ENCODE data around the gene RIMBP2.

Gene RIMBP2

DNA sequence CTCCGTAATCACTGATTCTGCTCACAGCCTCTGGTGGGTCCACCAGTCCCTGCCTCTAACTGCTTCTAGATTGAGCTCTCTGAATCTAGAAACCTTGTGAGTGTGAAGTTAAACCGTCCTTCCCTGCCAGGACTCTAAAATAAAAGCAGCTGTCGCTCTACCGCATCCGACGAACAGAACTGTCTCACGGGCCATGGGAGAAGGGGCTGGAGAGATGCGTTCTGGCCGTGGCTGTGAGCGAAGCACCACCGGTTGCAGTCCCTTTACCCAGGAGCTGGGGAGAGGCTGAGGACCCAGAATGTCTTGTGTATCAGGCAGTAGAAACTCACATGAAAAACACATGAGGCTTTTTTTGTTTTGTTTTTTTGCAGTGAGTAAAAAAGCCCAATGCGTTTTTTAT, 218.8 kb downstream of the RIMBP2 start:
- no peak for DNase-seq

DNA sequence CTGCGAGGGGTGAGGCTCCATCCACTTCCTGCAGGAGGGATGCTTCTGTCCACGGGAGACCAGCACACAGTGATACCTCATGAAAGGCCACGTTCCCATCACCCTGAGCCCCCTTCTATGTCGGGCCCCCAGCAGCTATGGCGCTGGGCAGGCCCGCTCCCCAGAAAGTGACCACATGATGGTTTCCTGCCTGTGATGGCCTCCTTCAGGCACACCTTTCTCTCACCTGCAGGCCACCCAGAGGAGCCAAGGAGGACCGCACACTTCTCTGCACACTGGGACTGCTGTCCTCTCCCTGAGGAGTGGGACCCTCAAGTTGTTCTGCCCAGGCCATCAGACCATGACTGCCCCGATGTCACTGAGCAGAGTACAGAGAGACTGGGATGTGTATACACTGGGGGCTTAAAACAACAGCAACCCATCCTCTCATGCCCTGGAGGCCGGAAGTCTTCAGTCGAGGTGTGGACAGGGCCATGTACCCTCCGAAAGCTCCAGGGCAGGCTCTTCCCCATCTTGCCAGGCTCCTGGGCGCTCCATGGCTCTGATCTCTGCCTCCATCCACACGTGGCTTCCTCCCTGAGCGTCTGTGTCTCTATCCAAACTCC, 219.5 kb downstream of the RIMBP2 start:
- DNase-seq: no peak

DNA sequence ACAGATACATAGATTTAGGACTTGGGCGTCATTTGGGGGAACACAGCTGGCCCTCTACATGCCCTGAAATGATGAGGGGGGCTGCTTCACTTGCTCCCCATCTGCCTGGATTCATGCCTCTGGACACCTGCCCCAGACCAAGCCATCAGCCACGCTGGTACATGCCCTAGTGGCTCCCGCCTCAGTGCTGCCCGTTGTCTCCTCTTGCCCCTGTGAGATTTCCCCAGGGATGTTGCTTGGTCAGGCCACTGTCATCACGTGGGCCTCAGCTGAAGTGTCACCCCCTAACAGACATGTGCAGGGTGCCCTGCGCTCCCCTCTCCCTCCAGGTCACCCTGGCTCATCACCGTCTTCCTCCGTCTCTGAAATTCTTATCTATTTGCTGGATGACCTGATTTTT, 220.9 kb downstream of the RIMBP2 start:
- DNase-seq: no peak

DNA sequence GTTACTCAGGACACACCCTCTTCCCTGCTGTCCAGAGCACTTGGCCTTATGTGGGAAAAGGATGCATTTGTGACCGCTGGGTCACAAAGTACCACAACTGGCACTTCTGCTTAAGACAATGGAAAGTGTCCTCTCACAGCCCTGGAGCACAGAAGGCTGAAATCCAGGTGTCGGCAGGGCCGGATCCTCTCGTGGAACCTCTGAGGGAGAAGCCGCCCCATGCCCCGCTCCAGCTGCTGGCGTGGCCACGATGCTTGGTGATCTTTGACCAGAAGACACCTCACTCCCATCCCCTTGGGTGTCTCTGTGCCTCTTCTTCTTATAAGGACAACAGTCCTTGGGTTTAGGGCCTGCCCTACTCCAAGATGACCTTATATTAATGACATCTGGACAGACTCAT, 221.4 kb downstream of the RIMBP2 start:
- DNase-seq: no peak

DNA sequence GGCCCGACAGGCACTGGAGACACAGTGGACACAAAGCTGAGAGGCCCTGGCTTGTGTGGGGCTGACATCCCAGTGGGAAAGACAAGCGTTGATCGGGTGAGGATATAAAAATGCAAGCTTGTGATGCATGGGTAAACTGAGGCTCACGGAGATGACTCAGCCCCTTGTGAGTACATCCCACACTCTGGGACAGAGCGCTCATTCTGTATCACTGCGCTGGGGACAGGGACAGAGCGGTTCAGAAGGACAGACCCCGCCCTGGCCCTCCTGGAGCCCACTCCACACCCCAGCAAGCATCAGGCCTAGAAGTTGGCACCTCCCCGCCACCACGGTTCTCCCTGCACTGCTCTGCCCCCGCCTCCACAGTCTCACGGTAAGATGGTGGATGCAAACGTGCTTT, 222.1 kb downstream of the RIMBP2 start:
- no peak for DNase-seq

DNA sequence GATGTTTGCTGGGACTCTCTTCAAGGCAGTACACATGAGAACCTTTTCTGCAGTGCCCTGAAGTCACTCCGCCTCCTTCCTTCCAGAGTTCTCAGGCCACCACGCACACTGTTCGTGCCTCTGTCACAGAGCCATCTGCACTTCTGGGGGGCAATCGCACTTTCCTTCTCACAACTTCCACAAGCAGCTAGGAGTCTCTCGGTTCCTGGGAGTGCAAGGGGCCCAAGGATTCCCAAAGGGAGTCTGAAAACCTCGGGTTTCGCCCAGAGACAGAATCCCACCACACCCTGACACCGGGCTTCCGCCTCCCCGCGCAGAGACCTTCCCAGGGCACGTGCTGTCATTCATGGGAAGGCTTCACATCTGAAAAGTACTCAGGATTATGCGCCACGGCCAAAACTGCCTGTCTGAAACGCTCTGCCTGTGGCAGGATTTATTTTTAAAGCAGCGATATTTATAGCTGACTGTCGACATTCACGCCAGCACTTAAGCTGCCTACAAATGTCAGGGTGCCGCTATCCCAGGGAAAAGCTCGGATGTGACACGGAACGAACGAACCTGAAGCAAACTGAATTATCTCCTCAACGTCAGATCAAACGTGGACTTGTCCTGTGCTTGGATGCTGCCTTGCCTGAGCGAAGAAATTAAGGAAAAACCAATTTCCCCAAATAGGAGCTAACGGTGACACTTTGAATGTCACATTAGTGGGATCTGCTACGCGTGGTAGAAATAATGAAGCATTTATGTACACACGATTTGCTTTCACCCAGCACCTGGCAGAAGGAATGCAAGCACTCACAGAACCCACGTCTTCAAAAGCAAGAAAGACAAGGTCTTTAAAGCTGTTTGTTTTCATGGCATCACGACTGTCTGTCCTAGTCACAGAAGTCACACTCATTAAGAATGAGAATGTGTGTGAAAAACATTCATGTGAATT, 224.4 kb downstream of the RIMBP2 start:
- DNase-seq: no peak

DNA sequence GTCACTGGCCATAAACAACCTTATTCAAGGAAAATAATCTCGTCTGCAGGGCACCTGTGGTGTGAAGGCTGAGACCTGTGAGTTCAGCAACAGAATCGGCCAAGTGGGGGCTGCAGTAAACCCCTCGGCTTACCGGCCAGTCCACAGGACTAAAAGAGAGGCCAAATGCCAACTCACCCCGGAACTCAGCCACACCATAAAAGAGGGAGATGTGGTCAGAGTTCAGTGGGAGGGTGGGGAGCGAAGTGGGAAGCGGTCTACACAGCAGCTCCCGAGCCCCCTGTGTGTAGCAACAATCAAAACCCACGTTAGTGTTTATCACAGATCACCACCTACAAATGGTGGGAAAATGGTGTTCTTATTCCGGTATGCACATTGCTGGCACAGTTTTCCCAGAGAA, 225.4 kb downstream of the RIMBP2 start:
- DNase-seq: no peak

DNA sequence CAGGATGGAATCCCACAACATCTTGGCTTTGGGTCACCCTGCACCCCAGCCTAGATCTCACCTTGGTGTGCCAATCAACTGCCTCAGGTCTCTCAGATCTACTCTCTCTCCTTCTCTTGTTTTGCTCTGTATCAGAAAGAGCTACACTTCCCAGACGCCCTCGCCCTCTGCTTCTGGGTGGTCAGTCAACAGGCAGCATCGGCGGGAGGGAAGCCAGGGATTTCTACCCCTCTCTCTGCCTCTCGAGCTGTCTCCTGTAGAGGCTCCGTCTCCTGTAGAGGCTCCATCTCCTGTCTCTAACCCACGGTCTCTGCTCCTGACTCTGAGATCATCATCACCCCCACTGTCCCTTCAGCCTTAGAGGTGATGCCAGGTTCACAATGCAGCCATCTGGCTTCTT, 226.8 kb downstream of the RIMBP2 start:
- no peak for DNase-seq

DNA sequence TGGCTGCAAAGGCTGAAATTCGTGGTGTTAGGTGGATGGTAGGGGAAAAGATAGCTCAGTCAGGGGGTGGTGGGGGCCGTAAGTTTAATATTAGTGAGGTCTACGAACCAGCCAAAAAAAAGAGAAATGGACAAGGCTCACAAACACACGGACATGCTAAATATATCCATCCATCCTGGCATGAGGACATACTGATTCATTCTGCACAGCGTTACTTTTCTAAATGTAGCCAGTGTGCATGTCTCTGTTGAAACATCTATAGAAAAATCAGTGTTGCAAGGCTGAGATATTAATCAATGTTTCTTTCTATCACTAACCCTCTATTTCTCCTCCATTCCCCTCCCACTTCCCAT, 227.8 kb downstream of the RIMBP2 start:
- DNase-seq: no peak

DNA sequence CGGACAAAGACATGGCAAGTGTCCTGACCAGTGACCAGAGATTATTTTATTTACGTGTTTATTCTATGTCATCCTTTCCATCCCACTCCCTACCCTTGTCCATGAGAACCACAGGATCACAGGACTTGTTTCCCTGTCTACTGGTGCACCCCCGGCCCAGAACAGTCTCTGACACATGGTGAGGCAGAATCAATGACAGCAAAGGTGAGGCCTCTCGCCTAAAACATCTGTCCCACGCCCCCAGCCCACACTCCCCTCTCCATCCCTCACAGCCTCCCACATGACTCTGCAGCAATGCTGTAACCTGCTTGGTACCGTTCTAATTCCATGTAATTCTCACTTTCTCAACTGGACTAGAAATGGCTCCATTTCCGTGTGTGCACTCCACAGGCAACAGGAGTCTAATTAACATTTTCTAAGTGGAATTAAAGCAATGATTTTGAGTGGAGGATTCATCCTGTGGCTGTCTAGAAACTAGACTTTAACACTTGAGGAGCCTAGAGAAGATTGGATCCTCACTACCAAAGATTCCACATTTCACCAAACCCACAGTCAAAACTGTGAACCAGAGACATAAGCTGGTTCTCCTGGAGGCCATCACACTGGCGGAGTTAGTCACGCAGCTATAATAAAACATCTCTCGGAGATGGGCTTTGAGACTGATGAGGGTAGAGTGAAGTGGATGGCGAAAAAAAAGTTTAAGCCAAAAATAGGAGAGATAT, 228.3 kb downstream of the RIMBP2 start:
- DNase-seq: no peak

DNA sequence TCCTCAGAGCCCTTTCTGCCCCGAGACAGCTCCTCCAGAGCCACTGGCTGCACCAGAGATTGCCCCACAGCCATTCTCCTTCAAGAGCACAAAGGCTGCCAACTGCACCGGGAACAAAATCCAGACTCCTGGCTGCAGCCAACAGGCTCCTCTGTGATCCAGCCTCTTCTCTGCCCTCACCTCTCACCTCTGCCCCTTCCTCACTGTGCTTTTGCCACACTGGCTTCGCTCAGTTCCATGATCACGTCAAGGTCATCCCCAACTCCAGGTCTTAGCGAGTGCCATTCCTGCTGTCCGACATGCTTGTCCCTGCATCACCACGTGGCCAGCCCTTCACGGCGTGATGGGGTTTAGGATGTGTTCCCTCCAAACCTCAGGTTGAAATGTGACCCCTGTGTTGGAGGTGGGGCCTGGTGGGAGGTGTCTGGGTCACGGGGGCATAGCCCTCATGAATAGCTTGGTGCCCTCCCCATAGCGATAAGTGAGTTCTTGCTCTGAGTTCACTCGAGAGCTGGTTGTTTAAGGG, 229.1 kb downstream of the RIMBP2 start:
- no peak for DNase-seq

DNA sequence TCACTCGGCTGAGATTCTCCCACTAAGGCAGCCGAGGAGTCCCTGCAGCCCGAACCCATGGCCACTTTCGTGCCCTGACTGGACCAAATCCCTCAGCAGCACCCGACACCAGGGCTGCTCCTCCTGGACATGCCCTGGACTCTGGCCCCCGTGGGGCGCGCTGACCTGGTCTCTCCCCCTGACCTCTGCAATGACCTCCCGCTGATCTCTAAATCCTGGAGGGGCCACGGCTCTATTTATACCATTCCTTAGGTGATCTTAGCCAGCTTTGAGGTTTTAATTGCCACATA, 230.0 kb downstream of the RIMBP2 start:
- no peak for DNase-seq

DNA sequence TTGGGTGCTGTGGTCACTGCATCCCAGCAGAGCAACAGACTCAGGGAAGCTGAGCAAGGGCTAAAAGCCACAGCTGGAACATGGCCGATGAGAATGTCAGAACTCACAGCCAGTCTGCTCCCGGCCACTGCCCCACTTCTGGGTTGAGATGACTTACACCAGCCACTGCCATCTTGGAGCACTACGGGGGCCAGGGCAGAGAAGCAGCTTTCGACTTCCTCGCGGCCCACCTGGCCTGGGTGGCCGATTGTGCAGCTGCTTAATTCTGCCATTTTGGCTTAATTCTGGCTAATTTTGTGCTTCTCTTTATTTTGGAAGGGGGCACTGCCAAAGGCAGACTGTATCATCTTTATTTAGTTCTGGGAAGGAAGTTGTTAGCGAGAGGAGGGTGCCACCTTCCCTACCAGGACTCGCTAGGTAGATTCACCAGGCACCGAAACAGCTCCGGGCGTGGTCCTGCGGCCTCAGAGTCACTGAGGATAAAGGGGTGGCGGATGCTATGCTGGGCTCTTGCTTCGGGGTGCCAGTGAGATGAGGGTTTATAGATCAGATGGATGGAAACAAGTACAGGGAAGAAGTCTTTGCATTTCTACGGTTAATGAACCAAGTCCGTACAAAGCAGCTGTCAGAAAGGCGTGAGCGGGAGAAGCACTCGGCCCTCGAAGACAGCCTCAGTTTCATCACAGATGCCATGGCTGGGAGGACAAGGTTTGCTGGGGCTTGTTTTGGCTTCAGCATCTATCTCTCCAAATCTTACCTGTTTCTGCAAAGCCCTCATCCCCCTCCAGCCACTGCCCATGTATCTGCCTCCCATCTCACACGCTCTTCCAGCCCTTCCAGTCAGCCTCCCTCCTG, 230.6 kb downstream of the RIMBP2 start:
- DNase-seq: no peak

DNA sequence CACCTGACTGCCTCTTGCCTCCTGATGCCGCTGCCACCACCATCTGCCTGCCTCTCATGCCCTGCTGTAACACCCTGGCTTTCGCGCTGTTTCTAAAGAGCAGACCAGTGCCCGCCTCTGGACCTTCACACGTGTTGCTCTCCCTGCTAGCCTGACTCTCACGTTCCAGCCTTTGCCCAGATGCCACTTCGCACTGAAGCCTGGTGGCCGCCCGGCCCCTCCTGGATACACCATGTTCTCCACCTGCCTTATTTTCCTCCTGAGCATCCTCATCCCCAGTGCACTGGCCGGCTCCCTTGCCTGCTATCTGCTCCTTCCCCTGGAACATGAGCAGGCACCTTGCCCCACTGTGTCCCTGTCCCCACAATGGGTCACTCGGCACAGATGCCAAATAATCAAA, 231.9 kb downstream of the RIMBP2 start:
- DNase-seq: no peak

DNA sequence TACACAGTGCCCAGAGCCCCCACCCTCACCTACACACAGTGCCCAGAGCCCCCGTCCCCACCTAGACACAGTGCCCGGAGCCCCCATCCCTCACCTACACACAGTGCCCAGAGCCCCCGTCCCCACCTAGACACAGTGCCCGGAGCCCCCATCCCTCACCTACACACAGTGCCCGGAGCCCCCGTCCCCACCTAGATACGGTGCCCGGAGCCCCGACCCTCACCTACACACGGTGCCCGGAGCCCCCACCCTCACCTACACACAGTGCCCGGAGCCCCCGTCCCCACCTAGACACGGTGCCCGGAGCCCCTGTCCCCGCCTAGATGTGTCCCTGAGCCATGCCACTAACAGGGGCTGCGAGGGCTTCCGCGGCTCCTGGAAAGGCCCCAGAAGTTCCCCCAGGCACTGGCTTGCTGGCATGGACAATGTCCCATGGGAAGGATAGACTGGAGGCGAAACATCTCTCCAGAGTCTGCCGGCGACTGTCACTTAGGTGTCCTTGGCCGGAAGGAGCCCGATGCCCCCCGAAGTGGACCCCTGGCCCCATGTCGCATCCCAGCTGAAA, 232.4 kb downstream of the RIMBP2 start:
- no peak for DNase-seq

DNA sequence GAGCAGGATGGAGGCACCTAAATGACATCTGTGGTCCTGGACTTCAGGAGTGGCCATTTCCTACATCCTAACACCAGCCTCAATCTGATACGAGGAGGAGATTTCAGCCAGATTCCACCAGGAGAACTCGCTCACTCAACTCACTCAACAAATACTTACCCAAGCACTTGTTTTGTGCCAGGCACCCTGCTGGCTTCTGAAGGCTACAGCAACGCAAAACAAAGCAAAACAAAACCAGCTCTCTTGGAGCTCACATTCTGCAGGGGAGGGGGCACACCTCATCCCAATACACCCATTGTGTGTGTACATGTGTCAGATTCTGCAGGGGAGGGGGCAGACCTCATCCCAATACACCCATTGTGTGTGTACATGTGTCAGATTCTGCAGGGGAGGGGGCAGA, 233.7 kb downstream of the RIMBP2 start:
- DNase-seq: no peak

DNA sequence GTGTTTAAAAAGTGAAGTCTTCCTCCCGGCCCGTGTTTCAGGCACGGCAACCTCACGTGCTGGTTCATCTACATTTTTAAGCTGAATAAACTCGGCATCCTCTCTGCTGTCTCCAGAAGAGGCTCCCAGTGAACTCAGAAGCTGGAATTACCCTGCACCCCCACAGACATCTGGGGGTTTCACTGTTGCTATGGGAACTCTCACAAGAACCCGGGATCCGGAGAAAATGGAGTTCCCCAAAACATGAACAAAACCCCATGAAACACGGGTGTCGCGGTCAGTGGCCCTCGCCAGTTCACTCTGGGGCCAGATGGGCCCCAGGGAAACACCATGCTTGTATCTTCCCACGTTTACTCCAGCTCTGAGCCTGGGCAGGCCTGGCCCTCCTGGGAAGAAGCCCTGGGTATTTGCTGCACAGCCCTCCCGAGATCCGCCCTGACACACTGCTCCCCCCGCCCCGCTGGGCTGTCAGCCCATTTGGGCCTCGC, 234.7 kb downstream of the RIMBP2 start:
- no peak for DNase-seq

DNA sequence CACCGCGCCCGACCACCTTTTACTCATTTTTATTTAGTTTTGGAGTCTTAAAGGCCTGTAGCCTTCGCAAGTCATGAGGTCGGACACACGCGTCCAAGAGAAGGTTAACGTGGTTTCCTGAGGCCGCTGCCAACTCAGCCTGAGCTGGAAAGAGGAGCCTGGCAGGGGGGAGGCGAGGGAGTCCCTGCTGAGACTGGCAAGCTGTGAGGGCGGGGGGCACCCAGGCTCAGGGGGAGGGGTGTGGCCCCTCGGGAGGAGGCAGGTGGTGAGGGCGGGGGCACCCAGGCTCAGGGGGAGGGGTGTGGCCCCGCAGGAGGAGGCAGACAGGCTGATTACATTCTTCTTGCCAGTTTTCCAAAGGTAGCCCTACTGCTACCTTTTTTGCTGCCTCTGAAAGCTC, 235.2 kb downstream of the RIMBP2 start:
- DNase-seq: no peak

DNA sequence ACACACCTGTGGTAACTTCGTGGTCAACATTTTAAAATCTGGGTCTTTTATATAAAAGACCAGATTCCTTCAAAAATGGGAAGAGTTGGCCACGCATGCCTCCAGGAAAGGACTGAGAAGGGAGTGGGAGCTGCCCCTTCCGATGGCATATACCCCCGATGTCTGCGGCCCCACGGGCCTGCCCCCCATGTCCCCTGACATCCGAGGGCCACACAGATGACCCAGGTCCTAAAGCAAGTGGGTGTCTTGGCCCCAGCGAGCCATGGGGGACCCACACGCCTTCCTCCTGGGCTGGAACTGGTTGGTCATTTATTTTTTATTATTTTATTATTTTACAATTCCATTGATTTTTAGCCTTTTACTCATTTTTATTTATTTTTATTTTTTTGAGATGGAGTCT, 235.9 kb downstream of the RIMBP2 start:
- no peak for DNase-seq

DNA sequence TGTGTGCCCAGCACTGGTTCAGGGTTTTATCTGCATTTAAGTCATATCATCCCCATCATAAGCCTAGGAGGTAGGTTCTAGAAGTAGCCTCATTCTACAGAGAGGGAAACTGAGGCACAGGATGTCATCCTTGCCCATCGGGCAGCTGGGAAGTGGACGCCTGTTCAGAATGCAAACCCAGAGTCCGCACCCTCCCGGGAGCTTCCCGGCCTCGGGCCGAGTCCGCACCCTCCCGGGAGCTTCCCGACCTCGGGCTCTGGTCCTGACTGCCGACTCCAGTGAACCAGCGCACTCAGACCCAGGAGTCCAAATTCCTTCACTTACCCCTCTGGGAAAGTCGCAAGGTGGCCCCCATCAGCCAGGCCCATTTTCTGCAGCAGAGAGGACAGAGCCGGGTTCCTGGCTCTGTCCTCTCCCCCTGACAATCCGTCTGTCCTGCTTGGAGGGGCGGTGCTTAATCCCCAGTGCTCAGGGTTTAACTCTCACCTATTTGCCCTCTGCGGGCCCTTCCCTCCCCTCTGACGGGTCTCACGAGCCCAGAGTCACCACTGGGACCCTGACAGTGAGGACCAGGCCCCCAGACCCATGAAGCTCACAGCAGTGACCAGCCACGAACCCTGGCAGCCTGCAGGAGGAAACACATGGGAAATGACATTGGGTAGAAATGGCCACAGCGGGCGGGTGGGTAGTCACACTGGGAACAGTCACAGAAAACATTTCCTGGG, 236.5 kb downstream of the RIMBP2 start:
- DNase-seq: no peak

DNA sequence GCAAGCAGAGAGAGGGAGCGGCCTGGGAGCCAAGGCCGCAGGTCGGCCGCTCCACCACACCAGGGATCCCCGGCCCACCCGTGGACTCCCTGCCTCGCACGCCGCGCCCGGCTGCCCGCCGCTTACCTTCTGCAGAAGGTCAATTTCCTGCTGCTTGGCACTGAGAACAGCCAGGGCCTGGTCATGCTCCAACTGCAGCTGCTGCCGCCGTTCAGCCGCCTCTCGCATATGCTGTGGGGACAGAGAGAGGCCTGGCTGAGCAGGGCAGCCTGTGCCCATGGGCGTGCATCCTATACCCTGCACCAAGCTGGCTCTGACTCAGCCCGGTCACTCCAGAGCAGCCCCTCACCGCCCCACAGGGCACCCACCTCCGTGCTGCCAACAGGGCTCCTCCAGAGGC, 237.3 kb downstream of the RIMBP2 start:
- DNase-seq: no peak

DNA sequence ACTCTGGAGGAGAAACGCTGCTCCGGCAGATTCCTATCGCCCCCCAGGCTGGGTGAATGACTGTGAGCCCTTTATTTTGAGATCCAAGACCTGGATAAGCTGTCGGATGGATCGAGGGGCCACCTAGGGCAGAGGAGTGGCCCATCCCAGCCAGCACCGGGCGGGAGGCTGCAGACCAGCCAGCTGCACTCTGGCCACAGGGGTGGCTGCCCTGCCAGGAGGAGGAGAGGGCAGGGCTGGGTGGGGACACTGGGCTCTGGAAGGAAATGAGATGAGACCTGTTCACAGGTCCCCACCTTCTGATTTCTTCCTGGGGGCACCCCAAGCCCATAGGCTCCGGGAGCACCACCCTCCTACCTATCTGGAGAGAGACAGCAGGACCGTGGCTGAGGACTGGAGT, 238.4 kb downstream of the RIMBP2 start:
- DNase-seq: no peak

All from activated CD4-positive, alpha-beta T cell treated with anti-CD3 and anti-CD28 coated beads, Interleukin-10, Interleukin-2, amounts not matched to agents 100 ng/mL and 50 ng/mL, durations not matched to agents 16 hours and 8 hours (primary cell).